HCT116 (cell line): ENCODE measurements around the gene ARHGAP18. TPM values are rescaled to one million over a fixed set of nuclear protein-coding genes. Genes with fewer than 3 reads are reported as not detected.
A peak's percentile ranks its signal among the peaks of the same experiment; 100 is the strongest.

Experiments used
- ATAC-seq: fragments of 200-7000 bp; cut with Tn5 transposase; 2 replicates; pipeline ENCODE4 v1.9.1; 2020; ENCODE audit warnings: mild to moderate bottlenecking, moderate library complexity
- BruUV-seq: library from RNA; stranded (reverse); fragments of 400-500 nt; replicated peaks from 2 replicates; lab custom pipeline; 2021; lab: Mats Ljungman, UMichigan
- CTCF ChIA-PET: fragments of 300-600 bp; sonication (Branson Sonifier 250); formaldehyde crosslinking; loops from one replicate; lab custom pipeline; 2021; ENCODE audit warnings: antibody characterized with exemption; lab: Charles Lee
- POLR2A ChIA-PET: fragments of 300-600, 350-600 bp; sonication (Branson Sonifier 250); formaldehyde crosslinking; loops from one replicate; lab custom pipeline; 2021; ENCODE audit warnings: antibody characterized with exemption; lab: Charles Lee
- RAD21 ChIA-PET, 2 experiments: fragments of 300-600 bp; sonication (Branson Sonifier 250); formaldehyde crosslinking; loops; one replicate each; lab custom pipeline; 2023; ENCODE audit warnings: low total read pairs in 2 of 2; ENCODE audit not compliant: uncharacterized antibody in 2 of 2, unreplicated experiment in 2 of 2, low non-redundant PET in 1 of 2; lab: Charles Lee
- DNase-seq: peaks from one replicate; pipeline ENCODE4 v3.0.0-alpha.2; 2010; ENCODE audit warnings: low read depth, low spot score
- H2AFZ ChIP-seq: fragments of 200-600 bp; shearing (Covaris generic), sonication (generic); 2 replicates; pipeline ENCODE4 v1.6.1; 2017; ENCODE audit warnings: low read depth, mixed run types, mixed read lengths, antibody characterized with exemption, low read length; ENCODE audit not compliant: poor library complexity, severe bottlenecking
- H3K27ac ChIP-seq: 2 replicates; pipeline ENCODE4 v1.5.1; 2012; ENCODE audit warnings: low read depth, low read length
- H3K27me3 ChIP-seq: fragments of 200-600 bp; sonication (generic); 2 replicates; pipeline ENCODE4 v1.6.1; 2016; ENCODE audit warnings: mixed run types, low read length, mixed read lengths; ENCODE audit not compliant: insufficient read depth
- H3K36me3 ChIP-seq, 2 experiments: fragments of 200-500 bp in 1 of 2; fragments of 200-600 bp in 1 of 2; sonication (Bioruptor generic) in 1 of 2; sonication (generic) in 1 of 2; 2 replicates each; pipeline versions ENCODE4 v1.5.1 to v1.6.1; 2014 to 2016; ENCODE audit warnings: low read length in 2 of 2, inconsistent platforms in 1 of 2, mixed read lengths in 1 of 2, mixed run types in 1 of 2; ENCODE audit not compliant: insufficient read depth in 2 of 2, control insufficient read depth in 1 of 2
- H3K4me1 ChIP-seq, 2 experiments: fragments of 200-600 bp in 1 of 2; sonication (generic) in 1 of 2; 2 replicates each; pipeline versions ENCODE4 v1.5.1 to v1.6.1; 2012 to 2017; ENCODE audit warnings: low read length in 2 of 2, inconsistent platforms in 1 of 2, mild to moderate bottlenecking in 1 of 2, mixed read lengths in 1 of 2, mixed run types in 1 of 2, moderate library complexity in 1 of 2; ENCODE audit not compliant: insufficient read depth in 2 of 2, control insufficient read depth in 1 of 2
- H3K4me2 ChIP-seq: fragments of 200-600 bp; sonication (generic); 2 replicates; pipeline ENCODE4 v1.6.1; 2017; ENCODE audit warnings: mixed run types, low read length, mixed read lengths
- H3K4me3 ChIP-seq, 2 experiments: fragments of 200-600 bp in 1 of 2; sonication (generic) in 1 of 2; replicated peaks in 1 of 2; 2 replicates each; pipeline ENCODE4 v1.5.1; 2011 to 2016; ENCODE audit warnings: low read length in 2 of 2, control low read depth in 1 of 2, low read depth in 1 of 2, mild to moderate bottlenecking in 1 of 2, mixed read lengths in 1 of 2, mixed run types in 1 of 2
- H3K79me2 ChIP-seq: fragments of 200-600 bp; sonication (generic); 2 replicates; pipeline ENCODE4 v1.6.1; 2017; ENCODE audit warnings: mild to moderate bottlenecking, mixed run types, low read length, moderate library complexity, mixed read lengths; ENCODE audit not compliant: insufficient read depth
- H3K9ac ChIP-seq: fragments of 200-600 bp; sonication (generic); 2 replicates; pipeline ENCODE4 v1.6.1; 2016; ENCODE audit warnings: low read length, mixed read lengths
- H3K9me2 ChIP-seq: fragments of 200-600 bp; sonication (generic), shearing (Covaris generic); 2 replicates; pipeline ENCODE4 v1.6.1; 2017; ENCODE audit warnings: mixed run types, mild to moderate bottlenecking, moderate library complexity; ENCODE audit not compliant: insufficient read depth
- H3K9me3 ChIP-seq, 2 experiments: fragments of 200-500 bp in 1 of 2; fragments of 200-600 bp in 1 of 2; sonication (Bioruptor generic) in 1 of 2; sonication (generic) in 1 of 2; 2 replicates each; pipeline ENCODE4 v1.6.1; 2014 to 2017; ENCODE audit warnings: low read length in 2 of 2, mixed read lengths in 2 of 2, inconsistent platforms in 1 of 2, low read depth in 1 of 2, mild to moderate bottlenecking in 1 of 2, mixed run types in 1 of 2, moderate library complexity in 1 of 2; ENCODE audit not compliant: control insufficient read depth in 1 of 2, insufficient read depth in 1 of 2
- H4K20me1 ChIP-seq: fragments of 200-600 bp; sonication (generic), shearing (Covaris generic); 2 replicates; pipeline ENCODE4 v1.6.1; 2017; ENCODE audit warnings: mixed run types, mild to moderate bottlenecking, moderate library complexity; ENCODE audit not compliant: insufficient read depth
- ATF3 ChIP-seq: IDR thresholded peaks from 2 replicates; pipeline ENCODE4 v1.6.1; 2012
- CBX3 ChIP-seq: IDR thresholded peaks from 2 replicates; pipeline ENCODE4 v1.6.1; 2012; ENCODE audit warnings: low read depth
- CEBPB ChIP-seq: IDR thresholded peaks from 2 replicates; pipeline ENCODE4 v1.6.1; 2012; ENCODE audit warnings: low read depth
- EGR1 ChIP-seq: IDR thresholded peaks from 2 replicates; pipeline ENCODE4 v1.6.1; 2012; ENCODE audit warnings: low read depth
- ELF1 ChIP-seq: IDR thresholded peaks from 2 replicates; pipeline ENCODE4 v1.6.1; 2012; ENCODE audit warnings: low read depth, borderline replicate concordance
- EZH2 ChIP-seq: fragments of 200-600 bp; sonication (generic); IDR thresholded peaks from 2 replicates; pipeline ENCODE4 v1.6.1; 2017; ENCODE audit warnings: antibody characterized with exemption, mixed run types
- EZH2phosphoT487 ChIP-seq: fragments of 200-600 bp; IDR thresholded peaks from 2 replicates; pipeline ENCODE4 v1.6.1; 2018; ENCODE audit warnings: antibody characterized with exemption, borderline replicate concordance
- FOSL1 ChIP-seq: IDR thresholded peaks from 2 replicates; pipeline ENCODE4 v1.6.1; 2012; ENCODE audit warnings: low read depth
- JUND ChIP-seq: IDR thresholded peaks from 2 replicates; pipeline ENCODE4 v1.6.1; 2012
- MAX ChIP-seq: IDR thresholded peaks from 2 replicates; pipeline ENCODE4 v1.6.1; 2012
- POLR2AphosphoS5 ChIP-seq: IDR thresholded peaks from 2 replicates; pipeline ENCODE4 v1.6.1; 2011; ENCODE audit warnings: mild to moderate bottlenecking, low read depth, low read length, moderate library complexity
- RAD21 ChIP-seq: IDR thresholded peaks from 2 replicates; pipeline ENCODE4 v1.6.1; 2012; ENCODE audit warnings: low read depth, mild to moderate bottlenecking
- SIN3A ChIP-seq: IDR thresholded peaks from 2 replicates; pipeline ENCODE4 v1.6.1; 2012; ENCODE audit warnings: low read depth
- SP1 ChIP-seq: IDR thresholded peaks from 2 replicates; pipeline ENCODE4 v1.6.1; 2012; ENCODE audit warnings: low read depth
- SRF ChIP-seq: IDR thresholded peaks from 2 replicates; pipeline ENCODE4 v1.6.1; 2012; ENCODE audit warnings: low read depth
- TCF7L2 ChIP-seq: IDR thresholded peaks from 2 replicates; pipeline ENCODE4 v1.7.0; 2011; ENCODE audit warnings: borderline replicate concordance, inconsistent platforms; ENCODE audit not compliant: insufficient read depth, insufficient read length; ENCODE audit errors: extremely low read depth
- ZFX ChIP-seq: fragments of 450-650 bp; IDR thresholded peaks from 2 replicates; pipeline ENCODE4 v1.6.1; 2017
- ZNF274 ChIP-seq: fragments of 200-500 bp; sonication (Bioruptor generic); IDR thresholded peaks from 2 replicates; pipeline ENCODE4 v1.6.1; 2014; ENCODE audit warnings: mild to moderate bottlenecking, low read depth, low read length, inconsistent platforms
- intact Hi-C: fragments of 100-400 bp; cut with micrococcal nuclease; formaldehyde crosslinking; loops from 2 replicates; pipeline ENCODE4 v1.10.0; 2022
- total RNA-seq: library from RNA; stranded (reverse); gene quantifications from one replicate; pipeline ENCODE4 v1.2.1, GENCODE V29; 2021; ENCODE audit not compliant: unreplicated experiment
- TF ChIP-seq, protein P1 (sequence below): IDR thresholded peaks from 2 replicates; pipeline ENCODE4 v1.6.1; 2012; ENCODE audit warnings: low read depth
- TF ChIP-seq, protein P2 (sequence below), 3 experiments: fragments of 200-600 bp in 1 of 3; sonication (generic) in 1 of 3; IDR thresholded peaks in 2 of 3; conservative IDR thresholded peaks in 1 of 3; 2 replicates each; pipeline ENCODE4 v1.5.1; 2012 to 2017; ENCODE audit warnings: low read depth in 2 of 3, low read length in 2 of 3, antibody characterized with exemption in 1 of 3, borderline replicate concordance in 1 of 3, control low read depth in 1 of 3, mild to moderate bottlenecking in 1 of 3, mixed read lengths in 1 of 3, mixed run types in 1 of 3, moderate library complexity in 1 of 3; ENCODE audit not compliant: insufficient read depth in 1 of 3

ARHGAP18 gene
- total RNA-seq, 1 experiment from 2014 or later = 70.3 TPM

DNA sequence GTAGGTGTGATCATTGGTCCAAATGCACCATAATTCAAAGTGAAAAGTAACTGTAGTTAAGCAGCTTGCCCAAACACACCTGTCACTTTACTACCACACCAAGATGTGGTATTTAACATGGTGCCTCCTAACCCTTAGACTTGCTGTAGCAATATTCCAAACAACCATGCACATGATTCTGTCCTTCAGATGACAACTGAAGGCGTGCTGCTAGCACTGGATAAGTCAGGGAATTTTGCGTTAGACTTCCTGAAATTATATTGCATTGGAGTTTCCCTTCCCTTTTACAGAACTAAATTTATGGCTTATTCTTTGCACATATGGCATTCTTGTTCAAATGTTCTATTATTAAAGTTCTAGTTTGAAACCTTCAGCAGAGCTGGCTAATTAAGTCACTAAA is 106.2 kb downstream of the ARHGAP18 start (continued):
- TF ChIP-seq ZFX (no peak), EGR1 (no peak), TCF7L2 (no peak)

DNA sequence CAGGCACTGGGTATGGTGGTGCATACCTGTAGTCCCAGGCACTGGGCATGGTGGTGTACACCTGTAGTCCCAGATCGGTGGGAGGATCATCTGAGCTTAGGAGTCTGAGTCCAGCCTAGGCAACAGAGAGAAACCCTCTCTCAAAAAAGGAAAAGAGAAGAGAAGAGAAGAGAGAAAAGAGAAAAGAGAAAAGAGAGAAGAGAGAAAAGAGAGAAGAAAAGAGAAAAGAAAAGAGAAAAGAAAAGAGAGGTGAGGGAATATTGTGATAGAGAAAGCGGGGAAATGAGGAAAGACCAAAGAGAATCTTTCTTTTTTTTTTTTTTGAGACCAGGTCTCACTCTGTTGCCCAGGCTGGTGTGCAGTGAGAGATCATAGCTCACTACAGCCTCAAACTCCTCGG is 108.7 kb downstream of the ARHGAP18 start:
- no TSS peak for BruUV-seq
- H3K36me3 ChIP-seq = peaks cover 17 to 22% of the 10 kb centered on the region in 2 experiments
- no peaks in the 10 kb centered on the region for H3K27me3 ChIP-seq
- intact Hi-C loops = loop anchor here (2.0 kb wide), 1 partner anchor 65 kb away; no protein-coding TSS in a partner anchor
- no peak overlapping the region for H3K4me2 ChIP-seq
- H3K4me1 ChIP-seq = peaks cover 18 to 24% of the 10 kb centered on the region in 2 experiments
- no peaks in the 10 kb centered on the region for H3K9me2 ChIP-seq
- H3K9me3 ChIP-seq = no peaks in the 10 kb centered on the region
- H3K79me2 ChIP-seq = no peaks in the 10 kb centered on the region
- H3K9ac ChIP-seq = no peak overlapping the region
- CTCF ChIA-PET = interaction anchor here (1.2 to 2.4 kb wide), 2 partner anchors 65 to 419 kb away, joined by 4 to 7 read pairs; no protein-coding TSS in a partner anchor
- no peak overlapping the region for H2AFZ ChIP-seq
- H4K20me1 ChIP-seq = no peaks in the 10 kb centered on the region
- TF ChIP-seq FOSL1 = no peak
- TF ChIP-seq ELF1 = no peak
- TF ChIP-seq EGR1 = no peak
- TF ChIP-seq JUND = no peak
- no peak for TF ChIP-seq TCF7L2
- no peak for TF ChIP-seq MAX
- no peak for TF ChIP-seq CEBPB
- no peak for TF ChIP-seq CBX3
- no peak for TF ChIP-seq SIN3A
- TF ChIP-seq EZH2phosphoT487 = no peak
- TF ChIP-seq SRF = no peak
- TF ChIP-seq ZNF274 = no peak
- TF ChIP-seq, protein P1, sequence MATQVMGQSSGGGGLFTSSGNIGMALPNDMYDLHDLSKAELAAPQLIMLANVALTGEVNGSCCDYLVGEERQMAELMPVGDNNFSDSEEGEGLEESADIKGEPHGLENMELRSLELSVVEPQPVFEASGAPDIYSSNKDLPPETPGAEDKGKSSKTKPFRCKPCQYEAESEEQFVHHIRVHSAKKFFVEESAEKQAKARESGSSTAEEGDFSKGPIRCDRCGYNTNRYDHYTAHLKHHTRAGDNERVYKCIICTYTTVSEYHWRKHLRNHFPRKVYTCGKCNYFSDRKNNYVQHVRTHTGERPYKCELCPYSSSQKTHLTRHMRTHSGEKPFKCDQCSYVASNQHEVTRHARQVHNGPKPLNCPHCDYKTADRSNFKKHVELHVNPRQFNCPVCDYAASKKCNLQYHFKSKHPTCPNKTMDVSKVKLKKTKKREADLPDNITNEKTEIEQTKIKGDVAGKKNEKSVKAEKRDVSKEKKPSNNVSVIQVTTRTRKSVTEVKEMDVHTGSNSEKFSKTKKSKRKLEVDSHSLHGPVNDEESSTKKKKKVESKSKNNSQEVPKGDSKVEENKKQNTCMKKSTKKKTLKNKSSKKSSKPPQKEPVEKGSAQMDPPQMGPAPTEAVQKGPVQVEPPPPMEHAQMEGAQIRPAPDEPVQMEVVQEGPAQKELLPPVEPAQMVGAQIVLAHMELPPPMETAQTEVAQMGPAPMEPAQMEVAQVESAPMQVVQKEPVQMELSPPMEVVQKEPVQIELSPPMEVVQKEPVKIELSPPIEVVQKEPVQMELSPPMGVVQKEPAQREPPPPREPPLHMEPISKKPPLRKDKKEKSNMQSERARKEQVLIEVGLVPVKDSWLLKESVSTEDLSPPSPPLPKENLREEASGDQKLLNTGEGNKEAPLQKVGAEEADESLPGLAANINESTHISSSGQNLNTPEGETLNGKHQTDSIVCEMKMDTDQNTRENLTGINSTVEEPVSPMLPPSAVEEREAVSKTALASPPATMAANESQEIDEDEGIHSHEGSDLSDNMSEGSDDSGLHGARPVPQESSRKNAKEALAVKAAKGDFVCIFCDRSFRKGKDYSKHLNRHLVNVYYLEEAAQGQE = no peak
- no peak for TF ChIP-seq RAD21
- no peak for TF ChIP-seq POLR2AphosphoS5
- no peak for TF ChIP-seq SP1
- TF ChIP-seq, protein P2, sequence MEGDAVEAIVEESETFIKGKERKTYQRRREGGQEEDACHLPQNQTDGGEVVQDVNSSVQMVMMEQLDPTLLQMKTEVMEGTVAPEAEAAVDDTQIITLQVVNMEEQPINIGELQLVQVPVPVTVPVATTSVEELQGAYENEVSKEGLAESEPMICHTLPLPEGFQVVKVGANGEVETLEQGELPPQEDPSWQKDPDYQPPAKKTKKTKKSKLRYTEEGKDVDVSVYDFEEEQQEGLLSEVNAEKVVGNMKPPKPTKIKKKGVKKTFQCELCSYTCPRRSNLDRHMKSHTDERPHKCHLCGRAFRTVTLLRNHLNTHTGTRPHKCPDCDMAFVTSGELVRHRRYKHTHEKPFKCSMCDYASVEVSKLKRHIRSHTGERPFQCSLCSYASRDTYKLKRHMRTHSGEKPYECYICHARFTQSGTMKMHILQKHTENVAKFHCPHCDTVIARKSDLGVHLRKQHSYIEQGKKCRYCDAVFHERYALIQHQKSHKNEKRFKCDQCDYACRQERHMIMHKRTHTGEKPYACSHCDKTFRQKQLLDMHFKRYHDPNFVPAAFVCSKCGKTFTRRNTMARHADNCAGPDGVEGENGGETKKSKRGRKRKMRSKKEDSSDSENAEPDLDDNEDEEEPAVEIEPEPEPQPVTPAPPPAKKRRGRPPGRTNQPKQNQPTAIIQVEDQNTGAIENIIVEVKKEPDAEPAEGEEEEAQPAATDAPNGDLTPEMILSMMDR (IDR thresholded peaks at IDR 0.05 in 2 of 3, conservative IDR thresholded peaks at IDR 0.05 in 1 of 3; ENCODE audit: borderline replicate concordance in 1 of 3, insufficient read depth in 1 of 3, low read depth in 2 of 3, low read length in 2 of 3) = no peak
- TF ChIP-seq ATF3 = no peak
- no peak for TF ChIP-seq EZH2
- TF ChIP-seq, all 23 proteins: peak for 0
- ATAC-seq = no peak
- ChIA-PET RAD21 (no interaction called here), POLR2A (interaction anchor here (0.6 kb wide), 1 partner anchor 44 kb away, joined by 3 read pairs; no protein-coding TSS in a partner anchor)
- Histone ChIP-seq H3K4me3 (no peak overlapping the region), H3K27ac (0 out of 2 replicates have a peak overlapping the region, but pooled peaks have one; percentile 6)
- DNase-seq = no peak
